CD14-positive monocyte (primary cell): ENCODE results near the gene PEX5L. TPM values are rescaled to one million over a fixed set of nuclear protein-coding genes. Genes with fewer than 3 reads are reported as not detected.

ENCODE experiments used
- DNase-seq, 3 donors: peaks; one replicate each; pipeline ENCODE4 v3.0.0-alpha.2; 2011 to 2022
- H2AFZ ChIP-seq: 2 replicates; pipeline ENCODE4 v1.6.0; 2012; ENCODE audit warnings: mild to moderate bottlenecking, low read depth, low read length, inconsistent platforms; ENCODE audit not compliant: insufficient read depth, poor library complexity, severe bottlenecking
- H3K27ac ChIP-seq, 2 donors: 1 replicate in 1 of 2; 2 replicates in 1 of 2; pipeline ENCODE4 v1.5.1; 2012 to 2013; ENCODE audit warnings: low read length in 2 of 2, control low read depth in 1 of 2, inconsistent platforms in 1 of 2, low read depth in 1 of 2, mild to moderate bottlenecking in 1 of 2
- H3K27me3 ChIP-seq, 2 donors: one replicate each; pipeline versions ENCODE4 v1.6.0 to v1.6.1; 2011 to 2013; ENCODE audit warnings: low read length in 2 of 2; ENCODE audit not compliant: control insufficient read depth in 2 of 2, insufficient read depth in 2 of 2
- H3K36me3 ChIP-seq, 2 donors: replicated peaks in 1 of 2; 1 replicate in 1 of 2; 2 replicates in 1 of 2; pipeline versions ENCODE4 v1.5.1 to v1.6.1; 2012 to 2013; ENCODE audit warnings: low read length in 2 of 2, control low read depth in 1 of 2, inconsistent platforms in 1 of 2, mild to moderate bottlenecking in 1 of 2; ENCODE audit not compliant: insufficient read depth in 2 of 2, control insufficient read depth in 1 of 2
- H3K4me1 ChIP-seq, 2 donors: 1 replicate in 1 of 2; 2 replicates in 1 of 2; pipeline versions ENCODE4 v1.5.1 to v1.6.1; 2012 to 2013; ENCODE audit warnings: low read length in 2 of 2, control low read depth in 1 of 2, inconsistent platforms in 1 of 2, mild to moderate bottlenecking in 1 of 2, moderate library complexity in 1 of 2; ENCODE audit not compliant: insufficient read depth in 2 of 2, control insufficient read depth in 1 of 2
- H3K4me2 ChIP-seq: replicated peaks from 2 replicates; pipeline ENCODE3; 2012; ENCODE audit warnings: low read length, moderate library complexity, mild to moderate bottlenecking; ENCODE audit not compliant: poor library complexity, severe bottlenecking; ENCODE audit errors: extremely low read depth
- H3K4me3 ChIP-seq, 3 experiments: fragments of 200-600 bp in 1 of 3; sonication (generic) in 1 of 3; replicated peaks in 1 of 3; 1 replicate in 2 of 3; 2 replicates in 1 of 3; pipeline ENCODE4 v1.5.1; 2011 to 2013; ENCODE audit warnings: low read length in 3 of 3, mild to moderate bottlenecking in 3 of 3, control low read depth in 2 of 3, low read depth in 2 of 3, inconsistent platforms in 1 of 3, moderate library complexity in 1 of 3
- H3K79me2 ChIP-seq: 2 replicates; pipeline ENCODE4 v1.6.0; 2012; ENCODE audit warnings: mild to moderate bottlenecking, control low read depth, inconsistent platforms, low read length, moderate library complexity; ENCODE audit not compliant: insufficient read depth
- H3K9ac ChIP-seq: 2 replicates; pipeline ENCODE4 v1.6.0; 2017; ENCODE audit warnings: low read length, mild to moderate bottlenecking; ENCODE audit not compliant: insufficient read depth, poor library complexity, severe bottlenecking
- H3K9me3 ChIP-seq, 2 donors: replicated peaks in 1 of 2; 1 replicate in 1 of 2; 2 replicates in 1 of 2; pipeline versions ENCODE4 v1.5.1 to v1.6.1; 2012 to 2013; ENCODE audit warnings: low read length in 2 of 2, control low read depth in 1 of 2; ENCODE audit not compliant: control insufficient read depth in 1 of 2, insufficient read depth in 1 of 2
- H4K20me1 ChIP-seq: 2 replicates; pipeline ENCODE4 v1.6.0; 2012; ENCODE audit warnings: mild to moderate bottlenecking, low read length, control low read depth, moderate library complexity; ENCODE audit not compliant: insufficient read depth
- H3K27ac Mint-ChIP-seq, 7 donors: one replicate each; pipeline ENCODE4 v1.8.0; 2020; ENCODE audit warnings: mild to moderate bottlenecking in 7 of 7, mixed read lengths in 7 of 7, moderate library complexity in 6 of 7, inconsistent platforms in 2 of 7
- H3K27me3 Mint-ChIP-seq, 3 donors: one replicate each; pipeline ENCODE4 v1.8.0; 2021 to 2022; ENCODE audit warnings: low read depth in 3 of 3, mild to moderate bottlenecking in 3 of 3, mixed read lengths in 3 of 3, moderate library complexity in 3 of 3, inconsistent platforms in 1 of 3
- H3K36me3 Mint-ChIP-seq, 2 donors: one replicate each; pipeline ENCODE4 v1.8.0; 2020; ENCODE audit warnings: mixed read lengths in 2 of 2, inconsistent platforms in 1 of 2, mild to moderate bottlenecking in 1 of 2
- H3K4me1 Mint-ChIP-seq: one replicate; pipeline ENCODE4 v1.8.0; 2020; ENCODE audit warnings: mild to moderate bottlenecking, mixed read lengths
- H3K4me3 Mint-ChIP-seq, 2 donors: one replicate each; pipeline ENCODE4 v1.8.0; 2020; ENCODE audit warnings: mild to moderate bottlenecking in 2 of 2, mixed read lengths in 2 of 2, moderate library complexity in 1 of 2
- H3K9me3 Mint-ChIP-seq, 7 donors: one replicate each; pipeline ENCODE4 v1.8.0; 2020 to 2022; ENCODE audit warnings: mixed read lengths in 7 of 7, mild to moderate bottlenecking in 6 of 7, moderate library complexity in 6 of 7, inconsistent platforms in 2 of 7
- WGBS: methylation state at CpG from one replicate; pipeline ENCODE4 v1.1.5; 2013; ENCODE audit warnings: missing lambda C conversion rate; ENCODE audit not compliant: insufficient coverage; 5-methylcytosine and 5-hydroxymethylcytosine counted together
- intact Hi-C, 2 donors: fragments of 100-400 bp; cut with micrococcal nuclease; formaldehyde crosslinking; loops; one replicate each; pipeline versions ENCODE4 v1.15.0 to v1.15.1; 2023
- polyA plus RNA-seq, 3 donors: library from polyadenylated mRNA; depleted of rRNA in 1 of 3; unstranded in 2 of 3; stranded (reverse) in 1 of 3; fragments of 300-500 nt in 2 of 3; fragments of >200 nt in 1 of 3; fragmentation: Illumina TruSeq in 2 of 3; gene quantifications; 1 replicate in 2 of 3; 2 replicates in 1 of 3; pipeline ENCODE4 v1.2.3, GENCODE V29; 2012 to 2021
- TF ChIP-seq, protein P1 (sequence below): fragments of 200-600 bp; IDR thresholded peaks from one replicate; pipeline ENCODE4 v1.8.0; 2022; ENCODE audit warnings: antibody characterized with exemption, mild to moderate bottlenecking

Gene PEX5L
- polyA plus RNA-seq, 3 donors, result not detected

DNA sequence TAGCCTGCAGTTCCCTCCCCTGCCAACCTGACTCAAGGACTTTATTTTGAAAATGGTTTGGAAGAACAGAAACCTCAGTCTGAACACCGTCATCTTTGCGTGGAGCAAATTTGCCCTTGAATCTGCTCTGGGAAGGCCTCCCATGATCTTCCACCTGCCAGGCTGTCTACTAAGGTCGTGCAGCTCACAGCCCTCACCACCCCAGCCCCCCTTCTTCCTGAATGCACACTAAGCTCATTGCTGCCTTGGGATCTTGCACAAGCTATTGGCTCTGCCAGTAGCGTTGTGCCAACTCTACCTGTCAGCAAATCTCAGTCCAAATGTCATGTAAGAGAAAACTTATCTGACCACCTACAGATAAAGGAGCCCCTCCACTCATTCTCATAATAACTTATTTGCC, 242.4 kb downstream of the PEX5L start:
- intact Hi-C loops, result no loop called here
- H3K4me1 ChIP-seq, result no peaks in the 10 kb centered on the region
- no peak overlapping the region for H3K9ac ChIP-seq
- WGBS, result 66% methylated on average over 3 of the region's 4 CpGs
- H4K20me1 ChIP-seq, result no peaks in the 10 kb centered on the region
- no peak overlapping the region for H3K27ac ChIP-seq
- no peaks in the 10 kb centered on the region for H3K9me3 ChIP-seq
- no peaks in the 10 kb centered on the region for H3K27me3 ChIP-seq
- no peak overlapping the region for H3K4me3 ChIP-seq
- no peaks in the 10 kb centered on the region for H3K79me2 ChIP-seq
- Mint-ChIP-seq H3K36me3 (no peaks in the 10 kb centered on the region), H3K27me3 (peaks cover 0 to 3% (median 2%) of the 10 kb centered on the region in 3 donors), H3K4me3 (no peak overlapping the region), H3K9me3 (peaks cover 0 to 1% (median 0%) of the 10 kb centered on the region in 7 donors), H3K27ac (no peak overlapping the region), H3K4me1 (no peaks in the 10 kb centered on the region)
- no peaks in the 10 kb centered on the region for H3K36me3 ChIP-seq
- no peak for DNase-seq
- no peak overlapping the region for H3K4me2 ChIP-seq
- H2AFZ ChIP-seq, result no peak overlapping the region
- TF ChIP-seq, protein P1, sequence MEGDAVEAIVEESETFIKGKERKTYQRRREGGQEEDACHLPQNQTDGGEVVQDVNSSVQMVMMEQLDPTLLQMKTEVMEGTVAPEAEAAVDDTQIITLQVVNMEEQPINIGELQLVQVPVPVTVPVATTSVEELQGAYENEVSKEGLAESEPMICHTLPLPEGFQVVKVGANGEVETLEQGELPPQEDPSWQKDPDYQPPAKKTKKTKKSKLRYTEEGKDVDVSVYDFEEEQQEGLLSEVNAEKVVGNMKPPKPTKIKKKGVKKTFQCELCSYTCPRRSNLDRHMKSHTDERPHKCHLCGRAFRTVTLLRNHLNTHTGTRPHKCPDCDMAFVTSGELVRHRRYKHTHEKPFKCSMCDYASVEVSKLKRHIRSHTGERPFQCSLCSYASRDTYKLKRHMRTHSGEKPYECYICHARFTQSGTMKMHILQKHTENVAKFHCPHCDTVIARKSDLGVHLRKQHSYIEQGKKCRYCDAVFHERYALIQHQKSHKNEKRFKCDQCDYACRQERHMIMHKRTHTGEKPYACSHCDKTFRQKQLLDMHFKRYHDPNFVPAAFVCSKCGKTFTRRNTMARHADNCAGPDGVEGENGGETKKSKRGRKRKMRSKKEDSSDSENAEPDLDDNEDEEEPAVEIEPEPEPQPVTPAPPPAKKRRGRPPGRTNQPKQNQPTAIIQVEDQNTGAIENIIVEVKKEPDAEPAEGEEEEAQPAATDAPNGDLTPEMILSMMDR, result no peak

DNA sequence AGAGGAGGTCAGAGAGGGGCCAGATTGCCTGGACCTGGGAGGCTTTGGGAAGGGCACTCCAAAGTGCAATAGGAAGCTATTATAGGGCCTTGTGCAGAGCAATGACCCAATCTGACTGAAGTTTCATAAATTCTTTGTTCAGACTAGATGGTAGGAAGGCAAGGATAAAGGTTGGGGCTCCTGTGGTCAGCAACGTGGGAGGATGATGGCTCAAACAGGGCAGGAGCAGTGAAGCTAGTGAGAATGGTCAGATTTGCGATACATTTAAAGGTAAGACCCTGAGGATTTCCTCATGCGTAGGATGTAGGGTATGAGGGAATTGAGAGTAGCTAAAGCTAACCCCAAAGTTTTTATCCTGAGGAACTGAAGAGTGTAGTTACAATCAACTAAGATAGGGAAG, 244.9 kb downstream of the PEX5L start:
- no peaks in the 10 kb centered on the region for H3K4me1 Mint-ChIP-seq
- Histone ChIP-seq H3K9me3 (no peaks in the 10 kb centered on the region), H2AFZ (no peak overlapping the region), H4K20me1 (no peaks in the 10 kb centered on the region), H3K27ac (no peak overlapping the region), H3K9ac (no peak overlapping the region), H3K27me3 (no peaks in the 10 kb centered on the region), H3K79me2 (no peaks in the 10 kb centered on the region), H3K4me2 (no peak overlapping the region), H3K4me1 (no peaks in the 10 kb centered on the region), H3K36me3 (no peaks in the 10 kb centered on the region), H3K4me3 (no peak overlapping the region)
- WGBS, result 94% methylated on average over 3 of the region's 3 CpGs
- intact Hi-C loops, result no loop called here
- no peak overlapping the region for H3K4me3 Mint-ChIP-seq
- H3K27me3 Mint-ChIP-seq, result peaks cover 0 to 3% (median 2%) of the 10 kb centered on the region in 3 donors
- TF ChIP-seq, protein P1, result no peak
- H3K36me3 Mint-ChIP-seq, result no peaks in the 10 kb centered on the region
- DNase-seq, result no peak
- H3K27ac Mint-ChIP-seq, result no peak overlapping the region
- H3K9me3 Mint-ChIP-seq, result peaks cover 0 to 1% (median 0%) of the 10 kb centered on the region in 7 donors
